Transverse colon (tissue), 4 donors: ENCODE data around the gene SSB.

Experiments
- POLR2A ChIP-seq: fragments of 450-650 bp; IDR thresholded peaks from one replicate; pipeline ENCODE4 v1.6.1; 2016; ENCODE audit warnings: antibody characterized with exemption, mild to moderate bottlenecking, moderate library complexity
- POLR2AphosphoS5 ChIP-seq, 3 donors: sonication (generic); formaldehyde crosslinking; IDR thresholded peaks; one replicate each; pipeline ENCODE4 v1.6.1; 2016; ENCODE audit warnings: antibody characterized with exemption in 3 of 3
- TF ChIP-seq, protein P1 (sequence below), 5 experiments: fragments of 200-600 bp in 3 of 5; fragments of 450-650 bp in 2 of 5; sonication (generic) in 3 of 5; IDR thresholded peaks; 1 replicate in 2 of 5; 2 replicates in 3 of 5; pipeline ENCODE4 v1.5.1; 2016 to 2017; ENCODE audit warnings: antibody characterized with exemption in 5 of 5, inconsistent platforms in 3 of 5, mild to moderate bottlenecking in 2 of 5, moderate library complexity in 1 of 5

- TF ChIP-seq, protein P1, sequence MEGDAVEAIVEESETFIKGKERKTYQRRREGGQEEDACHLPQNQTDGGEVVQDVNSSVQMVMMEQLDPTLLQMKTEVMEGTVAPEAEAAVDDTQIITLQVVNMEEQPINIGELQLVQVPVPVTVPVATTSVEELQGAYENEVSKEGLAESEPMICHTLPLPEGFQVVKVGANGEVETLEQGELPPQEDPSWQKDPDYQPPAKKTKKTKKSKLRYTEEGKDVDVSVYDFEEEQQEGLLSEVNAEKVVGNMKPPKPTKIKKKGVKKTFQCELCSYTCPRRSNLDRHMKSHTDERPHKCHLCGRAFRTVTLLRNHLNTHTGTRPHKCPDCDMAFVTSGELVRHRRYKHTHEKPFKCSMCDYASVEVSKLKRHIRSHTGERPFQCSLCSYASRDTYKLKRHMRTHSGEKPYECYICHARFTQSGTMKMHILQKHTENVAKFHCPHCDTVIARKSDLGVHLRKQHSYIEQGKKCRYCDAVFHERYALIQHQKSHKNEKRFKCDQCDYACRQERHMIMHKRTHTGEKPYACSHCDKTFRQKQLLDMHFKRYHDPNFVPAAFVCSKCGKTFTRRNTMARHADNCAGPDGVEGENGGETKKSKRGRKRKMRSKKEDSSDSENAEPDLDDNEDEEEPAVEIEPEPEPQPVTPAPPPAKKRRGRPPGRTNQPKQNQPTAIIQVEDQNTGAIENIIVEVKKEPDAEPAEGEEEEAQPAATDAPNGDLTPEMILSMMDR (IDR thresholded peaks at IDR 0.05), result no peak
- TF ChIP-seq POLR2A (no peak), POLR2AphosphoS5 (IDR thresholded peaks at IDR 0.05) (no peak)
Measured at GRCh38 chr2:169808221-169808620, 9.6 kb downstream of the SSB start.
